GM10266 (cell line): ENCODE results near the gene CRKL.

Source experiments
- DNase-seq: peaks from one replicate; pipeline ENCODE4 v3.0.0; 2012; ENCODE audit errors: extremely low spot score
- TF ChIP-seq, protein P1 (sequence below): IDR thresholded peaks from 2 replicates; pipeline ENCODE4 v1.5.1; 2012; ENCODE audit warnings: mild to moderate bottlenecking, low read depth; ENCODE audit not compliant: control insufficient read depth, insufficient read depth; ENCODE audit errors: missing control alignments

Gene CRKL

GRCh38 chr22:20977019-20977418 lies 59.8 kb downstream of the CRKL start:
- DNase-seq = no peak
- TF ChIP-seq, protein P1, sequence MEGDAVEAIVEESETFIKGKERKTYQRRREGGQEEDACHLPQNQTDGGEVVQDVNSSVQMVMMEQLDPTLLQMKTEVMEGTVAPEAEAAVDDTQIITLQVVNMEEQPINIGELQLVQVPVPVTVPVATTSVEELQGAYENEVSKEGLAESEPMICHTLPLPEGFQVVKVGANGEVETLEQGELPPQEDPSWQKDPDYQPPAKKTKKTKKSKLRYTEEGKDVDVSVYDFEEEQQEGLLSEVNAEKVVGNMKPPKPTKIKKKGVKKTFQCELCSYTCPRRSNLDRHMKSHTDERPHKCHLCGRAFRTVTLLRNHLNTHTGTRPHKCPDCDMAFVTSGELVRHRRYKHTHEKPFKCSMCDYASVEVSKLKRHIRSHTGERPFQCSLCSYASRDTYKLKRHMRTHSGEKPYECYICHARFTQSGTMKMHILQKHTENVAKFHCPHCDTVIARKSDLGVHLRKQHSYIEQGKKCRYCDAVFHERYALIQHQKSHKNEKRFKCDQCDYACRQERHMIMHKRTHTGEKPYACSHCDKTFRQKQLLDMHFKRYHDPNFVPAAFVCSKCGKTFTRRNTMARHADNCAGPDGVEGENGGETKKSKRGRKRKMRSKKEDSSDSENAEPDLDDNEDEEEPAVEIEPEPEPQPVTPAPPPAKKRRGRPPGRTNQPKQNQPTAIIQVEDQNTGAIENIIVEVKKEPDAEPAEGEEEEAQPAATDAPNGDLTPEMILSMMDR = no peak

- TF ChIP-seq, protein P1 = no peak
- DNase-seq = no peak
These were observed 60.4 kb downstream of the CRKL start for GRCh38 chr22:20977516-20978170.

- no peak for DNase-seq
These were observed 61.2 kb downstream of the CRKL start for GRCh38 chr22:20978419-20978818.

DNA sequence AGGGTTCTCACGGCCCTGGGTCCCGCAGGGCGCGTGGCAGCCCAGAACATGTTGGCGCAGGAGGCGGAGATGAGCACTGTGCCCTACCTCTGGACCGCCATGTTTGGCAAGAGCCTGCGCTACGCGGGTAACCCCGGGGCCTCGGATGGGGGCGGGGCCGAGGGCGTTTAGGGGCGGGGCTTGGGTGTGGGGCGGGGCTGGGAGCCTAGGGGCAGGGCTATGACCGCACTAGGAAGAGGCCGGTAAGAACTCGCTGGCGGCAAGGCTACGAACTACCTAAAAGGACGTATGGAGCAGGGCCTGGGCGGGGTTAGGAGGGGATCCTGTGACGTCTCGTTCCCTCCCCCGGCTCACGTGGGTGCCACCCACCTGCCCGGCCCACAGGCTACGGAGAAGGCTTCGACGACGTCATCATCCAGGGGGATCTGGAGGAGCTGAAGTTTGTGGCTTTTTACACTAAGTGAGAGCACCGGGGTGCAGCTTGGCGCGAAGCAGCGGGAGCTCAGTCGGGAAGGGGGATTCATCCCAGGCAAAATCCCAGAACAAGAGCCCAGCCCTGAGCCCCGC lies 62.1 kb downstream of the CRKL start:
- TF ChIP-seq, protein P1 = no peak

More at GRCh38 chr22:20978419-20978818, 61.2 kb downstream of the CRKL start:
- TF ChIP-seq, protein P1 = no peak

DNA sequence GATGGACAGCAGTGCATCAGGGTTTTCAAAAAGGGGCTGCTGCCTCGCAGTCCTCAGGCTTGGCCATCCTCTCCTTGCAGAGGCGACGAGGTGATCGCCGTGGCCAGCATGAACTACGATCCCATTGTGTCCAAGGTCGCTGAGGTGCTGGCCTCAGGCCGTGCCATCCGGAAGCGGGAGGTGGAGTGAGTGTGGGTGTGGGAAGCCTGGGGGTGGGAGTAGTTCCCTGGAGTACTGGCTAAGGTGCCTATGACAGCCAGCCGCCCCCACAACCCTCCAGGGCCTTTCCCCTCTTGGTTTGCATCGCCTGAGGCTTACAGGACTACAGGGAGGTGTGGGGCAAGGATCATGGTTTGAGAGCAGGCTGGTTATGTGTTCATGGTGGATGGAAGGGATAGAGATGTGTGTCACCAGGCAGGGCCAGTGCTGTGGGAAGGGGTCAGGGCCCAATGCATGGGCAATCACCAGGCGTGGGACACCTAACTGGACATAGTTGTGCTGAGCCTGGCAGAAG lies 62.8 kb downstream of the CRKL start:
- TF ChIP-seq, protein P1 = no peak
- no peak for DNase-seq

More for the DNA sequence above, 62.1 kb downstream of the CRKL start:
- DNase-seq = peak; percentile 84

DNA sequence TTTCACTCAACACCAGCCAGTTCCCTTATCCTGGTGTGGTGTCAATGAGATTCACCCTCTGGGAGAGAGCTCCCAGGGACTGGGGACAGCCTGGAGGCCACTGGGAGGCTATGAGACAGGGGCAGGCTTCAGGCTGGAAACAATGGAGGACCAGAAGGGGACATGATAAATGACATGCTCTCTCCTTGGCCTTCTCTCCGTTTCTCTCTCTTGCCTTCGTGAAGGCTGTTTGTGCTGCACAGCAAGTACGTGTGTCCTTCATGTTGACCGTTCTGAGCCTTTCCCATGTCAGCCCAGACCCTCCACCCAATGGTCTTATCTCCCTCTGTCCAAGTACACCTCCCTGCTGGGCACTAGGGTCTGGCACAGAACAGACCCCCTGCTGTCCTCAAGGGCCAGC lies 63.3 kb downstream of the CRKL start:
- no peak for DNase-seq
- TF ChIP-seq, protein P1 = no peak
